Measurements from ENCODE around the gene CKAP4.
"Not testable (repeated sequence)": the region's sequence is repeated elsewhere in the genome, so short reads cannot be mapped to it uniquely, and the experiment has no call there.

CKAP4 gene

GRCh38 chr12:106247674-106248311, at the start of gene CKAP4:
Gene CKAP4, minus strand, starts transcription at chr12:106248020. Its CDS starts 169 bp downstream, at chr12:106247851.
- DNase-seq (ENCODE audit: low spot score): peak; percentile 94

- no peak for DNase-seq (ENCODE audit: low spot score)
Observed at GRCh38 chr12:106297075-106297474, 49.3 kb upstream of the CKAP4 start.

- DNase-seq (ENCODE audit: low spot score): peak; percentile 56
Observed at GRCh38 chr12:106296179-106296877, 48.5 kb upstream of the CKAP4 start.

GRCh38 chr12:106292339-106292738, 44.5 kb upstream of the CKAP4 start:
- no peak for DNase-seq (ENCODE audit: low spot score)

- no peak for DNase-seq (ENCODE audit: low spot score)
Observed at GRCh38 chr12:106291342-106291741, 43.5 kb upstream of the CKAP4 start.

GRCh38 chr12:106290666-106291065, 42.8 kb upstream of the CKAP4 start:
- no peak for DNase-seq (ENCODE audit: low spot score)

GRCh38 chr12:106289196-106289681, 41.4 kb upstream of the CKAP4 start:
- DNase-seq (ENCODE audit: low spot score): no peak

- peak; percentile 78 for DNase-seq (ENCODE audit: low spot score)
Observed at GRCh38 chr12:106288494-106289195, 40.8 kb upstream of the CKAP4 start.

GRCh38 chr12:106288101-106288493, 40.3 kb upstream of the CKAP4 start:
- DNase-seq (ENCODE audit: low spot score): no peak

- no peak for DNase-seq (ENCODE audit: low spot score)
Observed at GRCh38 chr12:106287364-106287763, 39.5 kb upstream of the CKAP4 start.

- DNase-seq (ENCODE audit: low spot score): not testable (repeated sequence)
Observed at GRCh38 chr12:106286576-106287162, 38.8 kb upstream of the CKAP4 start.

GRCh38 chr12:106285982-106286381, 38.2 kb upstream of the CKAP4 start:
- no peak for DNase-seq (ENCODE audit: low spot score)

GRCh38 chr12:106284358-106285105, 36.7 kb upstream of the CKAP4 start:
- DNase-seq (ENCODE audit: low spot score): no peak

- DNase-seq (ENCODE audit: low spot score): peak; percentile 68
Observed at GRCh38 chr12:106282457-106283097, 34.8 kb upstream of the CKAP4 start.

GRCh38 chr12:106281804-106282203, 34.0 kb upstream of the CKAP4 start:
- no peak for DNase-seq (ENCODE audit: low spot score)

- DNase-seq (ENCODE audit: low spot score): no peak
Observed at GRCh38 chr12:106281056-106281782, 33.4 kb upstream of the CKAP4 start.

- DNase-seq (ENCODE audit: low spot score): no peak
Observed at GRCh38 chr12:106280106-106280505, 32.3 kb upstream of the CKAP4 start.

- no peak for DNase-seq (ENCODE audit: low spot score)
Observed at GRCh38 chr12:106276032-106276740, 28.4 kb upstream of the CKAP4 start.

- DNase-seq (ENCODE audit: low spot score): no peak
Observed at GRCh38 chr12:106275458-106275857, 27.6 kb upstream of the CKAP4 start.

GRCh38 chr12:106274575-106275121, 26.8 kb upstream of the CKAP4 start:
- DNase-seq (ENCODE audit: low spot score): no peak

Data from AG20443 (cell line).